Fibroblast of the aortic adventitia (primary cell): Measurements from ENCODE around the gene SLC22A12. TPM values are rescaled to one million over a fixed set of nuclear protein-coding genes. Genes with fewer than 3 reads are reported as not detected.
A peak's percentile ranks its signal among the peaks of the same experiment; 100 is the strongest.

Experiments
- DNase-seq: peaks from one replicate; pipeline ENCODE4 v3.0.0-alpha.2; 2010; ENCODE audit warnings: low read depth
- H3K4me3 ChIP-seq: 2 replicates; pipeline ENCODE4 v1.5.1; 2011; ENCODE audit warnings: low read depth, mild to moderate bottlenecking, control low read depth, low read length, moderate library complexity
- total RNA-seq: library from RNA; depleted of rRNA; stranded (reverse); fragments of >200 nt; gene quantifications from 2 replicates; pipeline ENCODE4 v1.2.3, GENCODE V29; 2012; ENCODE audit warnings: low replicate concordance
- TF ChIP-seq, protein P1 (sequence below): IDR thresholded peaks from 2 replicates; pipeline ENCODE4 v1.5.1; 2011; ENCODE audit warnings: mild to moderate bottlenecking, low read length, control low read depth, inconsistent platforms; ENCODE audit not compliant: insufficient read depth

SLC22A12 gene
- total RNA-seq, 1 donor, result not detected

DNA sequence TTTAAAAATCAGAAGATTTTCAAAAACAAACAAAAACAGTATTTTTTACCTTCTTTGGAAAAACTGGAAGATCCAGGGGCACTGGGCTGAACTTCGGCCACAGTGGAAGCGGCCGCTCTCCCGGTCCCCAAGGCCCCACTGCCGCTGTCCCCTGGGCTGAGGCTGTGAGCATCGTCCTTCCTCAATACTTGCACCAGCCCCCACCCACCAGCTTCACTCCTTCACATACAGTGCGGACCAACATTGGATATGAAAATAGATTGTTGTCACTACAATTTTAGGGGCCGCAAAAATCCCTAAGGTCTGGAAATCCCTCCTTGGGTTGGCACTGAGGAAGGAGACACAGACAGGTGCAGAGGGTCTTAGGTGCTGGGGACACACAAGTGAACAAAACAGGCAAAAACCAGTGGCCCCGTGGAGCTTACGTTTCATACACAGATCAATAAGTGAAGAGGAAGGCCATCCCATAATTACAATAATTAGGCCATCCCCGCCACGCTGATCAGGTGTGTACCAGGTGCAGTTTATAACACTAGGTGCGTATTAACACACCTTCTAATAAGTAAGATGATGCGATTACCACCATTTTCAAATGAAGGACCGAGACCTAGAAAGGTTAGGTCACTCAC lies 28.2 kb upstream of the SLC22A12 start:
- H3K4me3 ChIP-seq, result no peak overlapping the region
- TF ChIP-seq, protein P1, sequence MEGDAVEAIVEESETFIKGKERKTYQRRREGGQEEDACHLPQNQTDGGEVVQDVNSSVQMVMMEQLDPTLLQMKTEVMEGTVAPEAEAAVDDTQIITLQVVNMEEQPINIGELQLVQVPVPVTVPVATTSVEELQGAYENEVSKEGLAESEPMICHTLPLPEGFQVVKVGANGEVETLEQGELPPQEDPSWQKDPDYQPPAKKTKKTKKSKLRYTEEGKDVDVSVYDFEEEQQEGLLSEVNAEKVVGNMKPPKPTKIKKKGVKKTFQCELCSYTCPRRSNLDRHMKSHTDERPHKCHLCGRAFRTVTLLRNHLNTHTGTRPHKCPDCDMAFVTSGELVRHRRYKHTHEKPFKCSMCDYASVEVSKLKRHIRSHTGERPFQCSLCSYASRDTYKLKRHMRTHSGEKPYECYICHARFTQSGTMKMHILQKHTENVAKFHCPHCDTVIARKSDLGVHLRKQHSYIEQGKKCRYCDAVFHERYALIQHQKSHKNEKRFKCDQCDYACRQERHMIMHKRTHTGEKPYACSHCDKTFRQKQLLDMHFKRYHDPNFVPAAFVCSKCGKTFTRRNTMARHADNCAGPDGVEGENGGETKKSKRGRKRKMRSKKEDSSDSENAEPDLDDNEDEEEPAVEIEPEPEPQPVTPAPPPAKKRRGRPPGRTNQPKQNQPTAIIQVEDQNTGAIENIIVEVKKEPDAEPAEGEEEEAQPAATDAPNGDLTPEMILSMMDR, result no peak
- no peak for DNase-seq

DNA sequence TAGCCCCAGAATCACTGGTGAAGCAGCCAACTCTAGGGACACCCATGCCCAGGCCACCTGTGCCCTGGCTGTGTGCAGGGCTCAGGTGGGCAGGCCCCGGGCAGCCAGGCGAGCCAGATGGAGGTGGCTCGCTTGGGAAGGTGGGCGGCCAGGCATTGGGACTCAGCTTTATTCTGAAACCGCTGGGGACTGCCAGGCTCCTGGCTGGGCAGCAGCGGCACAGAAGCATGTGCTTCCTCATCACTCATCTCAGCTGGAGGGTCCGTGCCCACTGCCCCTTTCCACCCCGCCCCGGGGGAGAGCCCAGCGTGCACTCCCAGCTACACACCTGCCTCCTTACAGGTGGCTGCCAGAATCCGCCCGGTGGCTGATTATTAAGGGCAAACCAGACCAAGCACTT lies 27.1 kb upstream of the SLC22A12 start:
- TF ChIP-seq, protein P1, result no peak
- no peak for DNase-seq
- no peak overlapping the region for H3K4me3 ChIP-seq

DNA sequence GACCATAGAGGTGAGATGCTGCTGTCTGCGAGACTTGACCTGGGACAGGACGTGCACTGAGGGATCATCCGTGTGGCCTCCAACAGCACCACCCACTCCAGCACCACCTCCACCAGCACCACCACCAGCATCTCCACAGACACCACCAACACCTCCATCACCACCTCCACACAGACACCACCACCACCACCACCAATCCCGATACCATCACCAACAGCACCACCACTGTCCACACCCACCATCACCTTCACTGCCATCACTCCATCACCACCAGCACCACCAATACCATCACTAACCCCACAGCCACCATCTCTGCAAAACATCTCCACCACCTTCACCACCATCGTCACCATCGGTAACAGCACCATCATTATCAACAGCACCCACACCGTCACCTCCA lies 26.6 kb upstream of the SLC22A12 start:
- DNase-seq, result no peak
- TF ChIP-seq, protein P1, result no peak
- no peak overlapping the region for H3K4me3 ChIP-seq

DNA sequence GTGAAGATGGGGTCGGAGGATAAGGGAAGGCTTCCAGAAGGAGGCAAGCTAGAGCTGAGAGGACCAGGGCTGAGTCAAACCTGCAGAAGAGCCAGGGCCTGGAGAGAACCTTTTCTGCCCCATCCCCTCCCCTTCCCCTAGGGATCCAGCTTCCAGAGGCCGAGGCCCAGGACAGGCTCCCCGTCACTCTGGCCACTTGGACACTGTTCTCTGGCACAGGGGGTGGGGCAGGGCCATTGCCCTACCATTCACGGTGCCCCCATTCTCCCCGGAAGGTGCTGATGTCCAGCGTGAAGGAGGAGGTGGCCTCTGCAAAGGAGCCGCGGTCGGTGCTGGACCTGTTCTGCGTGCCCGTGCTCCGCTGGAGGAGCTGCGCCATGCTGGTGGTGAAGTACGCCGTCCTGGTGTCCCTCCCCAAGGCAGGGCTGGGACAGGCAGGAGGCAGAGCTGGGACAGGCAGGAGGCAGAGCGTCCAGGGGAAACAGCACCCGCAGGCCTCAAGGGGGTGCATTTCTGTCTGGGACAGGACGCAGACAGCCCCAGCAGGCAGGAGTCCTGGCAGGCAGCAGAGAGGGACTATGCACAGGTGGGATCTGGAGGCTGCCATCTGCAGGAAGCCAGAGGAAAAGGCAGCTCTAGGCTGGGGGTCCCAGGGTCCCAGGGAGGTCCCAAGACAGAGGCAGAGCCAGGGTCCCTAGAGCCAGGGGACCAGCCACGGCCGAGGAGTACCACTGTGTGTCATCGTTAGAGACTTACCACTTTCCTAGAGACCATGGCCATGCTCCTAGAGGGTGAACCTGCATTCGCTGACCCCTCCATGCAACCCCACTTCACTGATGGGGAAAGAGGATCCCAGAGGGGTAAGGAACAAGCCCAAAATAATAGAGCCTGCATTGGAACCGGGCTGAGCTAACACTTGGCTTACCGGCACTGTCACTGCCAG lies 25.8 kb upstream of the SLC22A12 start:
- TF ChIP-seq, protein P1, result no peak
- H3K4me3 ChIP-seq, result no peak overlapping the region
- DNase-seq, result no peak

DNA sequence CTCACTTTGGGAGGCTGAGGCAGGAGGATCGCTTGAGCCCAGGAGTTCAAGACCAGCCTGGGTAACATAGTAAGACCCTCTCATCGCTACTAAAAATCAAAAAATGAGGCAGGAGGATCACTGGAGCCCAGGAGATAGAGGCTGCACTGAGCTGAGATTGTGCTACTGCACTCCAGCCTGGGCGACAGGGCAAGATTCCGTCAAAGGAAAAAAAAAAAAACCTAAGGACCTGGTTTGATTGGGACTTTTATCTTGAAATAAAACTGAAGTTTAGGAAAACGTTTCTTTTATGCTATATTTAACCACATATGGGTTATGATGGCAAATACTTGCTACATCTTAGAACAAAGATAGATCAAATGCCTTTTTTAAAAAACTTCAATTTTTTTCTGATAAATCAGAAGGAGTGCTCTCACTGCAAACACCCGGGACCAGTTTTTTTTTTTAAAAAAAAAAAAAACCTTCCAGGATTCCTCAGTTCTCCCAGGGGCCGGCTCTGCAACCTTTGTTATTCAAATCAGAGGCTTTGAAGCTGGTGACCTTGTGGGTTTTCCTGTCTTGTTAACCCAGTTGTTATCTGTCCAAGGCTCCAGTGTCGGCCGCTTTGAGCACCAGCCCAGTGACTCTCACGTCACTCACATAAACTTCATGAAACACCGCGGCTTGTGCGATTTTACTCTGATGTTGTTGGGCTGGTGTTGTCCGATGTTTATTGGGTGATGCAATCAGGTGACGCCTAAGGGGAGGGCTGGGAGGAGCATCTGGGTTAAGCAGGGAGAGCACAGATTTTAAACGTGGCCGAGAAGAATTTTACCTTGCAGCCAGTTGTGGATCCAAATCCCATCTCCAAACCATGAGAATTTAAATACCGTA lies 24.7 kb upstream of the SLC22A12 start:
- no peak overlapping the region for H3K4me3 ChIP-seq
- peak; percentile 76 for DNase-seq
- TF ChIP-seq, protein P1, result no peak
